Choroid plexus epithelial cell (primary cell): ENCODE data around the gene CH25H.
"Not testable (repeated sequence)": the region's sequence is repeated elsewhere in the genome, so short reads cannot be mapped to it uniquely, and the experiment has no call there.

Source experiments
- DNase-seq: peaks from one replicate; pipeline ENCODE4 v3.0.0-alpha.2; 2010; ENCODE audit warnings: low read depth
- H3K4me3 ChIP-seq: 2 replicates; pipeline ENCODE4 v1.5.1; 2011; ENCODE audit warnings: low read depth, mild to moderate bottlenecking, control low read depth, low read length, moderate library complexity
- TF ChIP-seq, protein P1 (sequence below): conservative IDR thresholded peaks from 2 replicates; pipeline ENCODE4 v1.5.1; 2011; ENCODE audit warnings: low read depth, mild to moderate bottlenecking, control low read depth, inconsistent platforms, low read length, moderate library complexity

The CH25H gene

DNA sequence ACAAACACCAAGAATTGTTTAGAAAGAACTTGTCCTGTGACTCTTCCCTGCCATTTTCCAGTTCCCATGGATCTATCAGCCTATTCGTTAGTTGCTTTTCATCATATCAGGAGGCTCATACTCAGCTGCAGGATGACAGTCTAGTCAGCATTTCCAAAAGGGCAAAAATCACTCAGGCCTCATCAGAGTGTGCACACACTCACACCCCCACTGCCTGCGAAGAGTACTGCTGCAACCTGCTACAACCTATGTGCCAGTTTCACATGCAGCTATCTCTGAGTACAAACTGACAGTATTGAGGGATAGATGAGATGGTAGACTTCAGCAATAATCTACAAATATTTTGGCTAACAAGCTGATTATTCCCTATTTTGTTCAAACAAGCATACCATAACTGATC lies 24.2 kb downstream of the CH25H start:
- no peak overlapping the region for H3K4me3 ChIP-seq
- DNase-seq = no peak
- TF ChIP-seq, protein P1, sequence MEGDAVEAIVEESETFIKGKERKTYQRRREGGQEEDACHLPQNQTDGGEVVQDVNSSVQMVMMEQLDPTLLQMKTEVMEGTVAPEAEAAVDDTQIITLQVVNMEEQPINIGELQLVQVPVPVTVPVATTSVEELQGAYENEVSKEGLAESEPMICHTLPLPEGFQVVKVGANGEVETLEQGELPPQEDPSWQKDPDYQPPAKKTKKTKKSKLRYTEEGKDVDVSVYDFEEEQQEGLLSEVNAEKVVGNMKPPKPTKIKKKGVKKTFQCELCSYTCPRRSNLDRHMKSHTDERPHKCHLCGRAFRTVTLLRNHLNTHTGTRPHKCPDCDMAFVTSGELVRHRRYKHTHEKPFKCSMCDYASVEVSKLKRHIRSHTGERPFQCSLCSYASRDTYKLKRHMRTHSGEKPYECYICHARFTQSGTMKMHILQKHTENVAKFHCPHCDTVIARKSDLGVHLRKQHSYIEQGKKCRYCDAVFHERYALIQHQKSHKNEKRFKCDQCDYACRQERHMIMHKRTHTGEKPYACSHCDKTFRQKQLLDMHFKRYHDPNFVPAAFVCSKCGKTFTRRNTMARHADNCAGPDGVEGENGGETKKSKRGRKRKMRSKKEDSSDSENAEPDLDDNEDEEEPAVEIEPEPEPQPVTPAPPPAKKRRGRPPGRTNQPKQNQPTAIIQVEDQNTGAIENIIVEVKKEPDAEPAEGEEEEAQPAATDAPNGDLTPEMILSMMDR = no peak

- DNase-seq = no peak
- TF ChIP-seq, protein P1 = no peak
These were observed 31.3 kb downstream of the CH25H start for GRCh38 chr10:89175816-89176215.

GRCh38 chr10:89173075-89173474 lies 34.0 kb downstream of the CH25H start:
- TF ChIP-seq, protein P1 = no peak
- no peak for DNase-seq

More at GRCh38 chr10:89175816-89176215, 31.3 kb downstream of the CH25H start:
- no peak overlapping the region for H3K4me3 ChIP-seq

GRCh38 chr10:89171996-89172395 lies 35.1 kb downstream of the CH25H start:
- TF ChIP-seq, protein P1 = no peak
- no peak for DNase-seq
- no peak overlapping the region for H3K4me3 ChIP-seq

More at GRCh38 chr10:89173075-89173474, 34.0 kb downstream of the CH25H start:
- H3K4me3 ChIP-seq = no peak overlapping the region

GRCh38 chr10:89171263-89171872 lies 35.7 kb downstream of the CH25H start:
- DNase-seq = peak; percentile 17
- H3K4me3 ChIP-seq = no peak overlapping the region
- TF ChIP-seq, protein P1 = no peak

- H3K4me3 ChIP-seq = not testable (repeated sequence)
These were observed 38.7 kb downstream of the CH25H start for GRCh38 chr10:89168354-89168900.

GRCh38 chr10:89167915-89168314 lies 39.2 kb downstream of the CH25H start:
- TF ChIP-seq, protein P1 = no peak
- H3K4me3 ChIP-seq = no peak overlapping the region
- no peak for DNase-seq

More at GRCh38 chr10:89168354-89168900, 38.7 kb downstream of the CH25H start:
- not testable (repeated sequence) for DNase-seq
